Measurements from ENCODE around the gene CRTAC1. TPM values are rescaled to one million over a fixed set of nuclear protein-coding genes. Genes with fewer than 3 reads are reported as not detected.

CRTAC1 gene
- total RNA-seq (2014; rRNA removed; shearing (Covaris generic)), result not detected in 2 replicates

- no peak for DNase-seq (ENCODE audit: low spot score)
Measured at GRCh38 chr10:98030093-98030821, at the start of gene CRTAC1. CRTAC1 (minus strand) TSS chr10:98030621; CDS start chr10:98030472, 149 bp downstream.

- DNase-seq (ENCODE audit: low spot score), result no peak
Measured at GRCh38 chr10:98078774-98079173, 48.4 kb upstream of the CRTAC1 start.

GRCh38 chr10:98077223-98077622, 46.8 kb upstream of the CRTAC1 start:
- no peak for DNase-seq (ENCODE audit: low spot score)

- DNase-seq (ENCODE audit: low spot score), result no peak
Measured at GRCh38 chr10:98076086-98076485, 45.7 kb upstream of the CRTAC1 start.

GRCh38 chr10:98074315-98074911, 44.0 kb upstream of the CRTAC1 start:
- DNase-seq (ENCODE audit: low spot score), result peak; percentile 5

GRCh38 chr10:98067165-98067564, 36.7 kb upstream of the CRTAC1 start:
- no peak for DNase-seq (ENCODE audit: low spot score)

- DNase-seq (ENCODE audit: low spot score), result no peak
Measured at GRCh38 chr10:98063740-98064027, 33.3 kb upstream of the CRTAC1 start.

GRCh38 chr10:98062424-98062823, 32.0 kb upstream of the CRTAC1 start:
- DNase-seq (ENCODE audit: low spot score), result no peak

GRCh38 chr10:98060079-98060478, 29.7 kb upstream of the CRTAC1 start:
- no peak for DNase-seq (ENCODE audit: low spot score)

- DNase-seq (ENCODE audit: low spot score), result no peak
Measured at GRCh38 chr10:98058295-98058694, 27.9 kb upstream of the CRTAC1 start.

- peak; percentile 52 for DNase-seq (ENCODE audit: low spot score)
Measured at GRCh38 chr10:98055841-98056516, 25.6 kb upstream of the CRTAC1 start.

- DNase-seq (ENCODE audit: low spot score), result no peak
Measured at GRCh38 chr10:98047009-98047741, 16.8 kb upstream of the CRTAC1 start.

- DNase-seq (ENCODE audit: low spot score), result peak; percentile 79
Measured at GRCh38 chr10:98045785-98046389, 15.5 kb upstream of the CRTAC1 start.

GRCh38 chr10:98041352-98042043, 11.1 kb upstream of the CRTAC1 start:
- DNase-seq (ENCODE audit: low spot score), result peak; percentile 82

- DNase-seq (ENCODE audit: low spot score), result no peak
Measured at GRCh38 chr10:98039690-98040381, 9.4 kb upstream of the CRTAC1 start.

- DNase-seq (ENCODE audit: low spot score), result no peak
Measured at GRCh38 chr10:98038288-98038687, 7.9 kb upstream of the CRTAC1 start.

GRCh38 chr10:98035599-98035998, 5.2 kb upstream of the CRTAC1 start:
- DNase-seq (ENCODE audit: low spot score), result no peak

GRCh38 chr10:98033515-98033914, 3.1 kb upstream of the CRTAC1 start:
- no peak for DNase-seq (ENCODE audit: low spot score)

GRCh38 chr10:98031440-98031839, 1.0 kb upstream of the CRTAC1 start:
- DNase-seq (ENCODE audit: low spot score), result no peak

- no peak for DNase-seq (ENCODE audit: low spot score)
Measured at GRCh38 chr10:98030991-98031431, 590 bp upstream of the CRTAC1 start.
